ENCODE measurements around the gene CHST13. TPM values are rescaled to one million over a fixed set of nuclear protein-coding genes. Genes with fewer than 3 reads are reported as not detected.

Gene CHST13
- total RNA-seq, 1 experiment from 2014 or later: 0.91 TPM

DNA sequence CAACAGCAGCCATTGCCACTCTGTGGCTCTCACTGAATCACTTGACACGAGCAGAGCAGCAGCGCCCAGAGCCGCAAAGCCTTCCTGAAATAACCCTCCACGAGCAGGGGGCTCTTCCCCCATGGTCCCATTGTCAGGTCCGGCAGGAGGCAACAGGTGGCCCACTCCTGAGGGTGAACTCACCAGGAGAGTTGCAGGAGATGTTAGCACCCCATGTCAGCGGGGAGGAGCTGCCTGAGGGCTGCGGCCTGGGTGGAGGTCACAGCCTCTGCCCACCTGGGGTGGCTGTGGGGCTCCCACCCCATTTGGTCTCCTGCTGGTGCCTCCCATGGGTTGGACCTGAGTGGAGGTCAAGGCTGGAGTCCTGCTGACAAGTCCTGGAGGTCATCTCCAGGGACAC is 47.1 kb downstream of the CHST13 start:
- no peak for ATAC-seq
- no peak overlapping the region for H2AFZ ChIP-seq (ENCODE audit: low read depth, low read length, poor library complexity, severe bottlenecking)
- H4K20me1 ChIP-seq (ENCODE audit: insufficient read depth): no peaks in the 10 kb centered on the region
- DNase-seq (ENCODE audit: low read depth, low spot score): no peak
- no peak for TF ChIP-seq SRF (IDR thresholded peaks at IDR 0.05; ENCODE audit: low read depth)
- no peak for TF ChIP-seq JUND (IDR thresholded peaks at IDR 0.05)
- no peak for TF ChIP-seq CBX3 (IDR thresholded peaks at IDR 0.05; ENCODE audit: low read depth)
- no peak for TF ChIP-seq EZH2 (IDR thresholded peaks at IDR 0.05)
- TF ChIP-seq, protein P1, sequence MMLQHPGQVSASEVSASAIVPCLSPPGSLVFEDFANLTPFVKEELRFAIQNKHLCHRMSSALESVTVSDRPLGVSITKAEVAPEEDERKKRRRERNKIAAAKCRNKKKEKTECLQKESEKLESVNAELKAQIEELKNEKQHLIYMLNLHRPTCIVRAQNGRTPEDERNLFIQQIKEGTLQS (IDR thresholded peaks at IDR 0.05): no peak
- TF ChIP-seq POLR2AphosphoS5 (IDR thresholded peaks at IDR 0.05; ENCODE audit: low read depth, low read length): no peak
- TF ChIP-seq MAX (IDR thresholded peaks at IDR 0.05): no peak
- no peak for TF ChIP-seq SIN3A (IDR thresholded peaks at IDR 0.05; ENCODE audit: low read depth)
- no peak for TF ChIP-seq CEBPB (IDR thresholded peaks at IDR 0.05; ENCODE audit: low read depth)
- TF ChIP-seq YY1 (IDR thresholded peaks at IDR 0.05; ENCODE audit: extremely low read depth, insufficient replicate concordance, low read depth, low read length): no peak
- TF ChIP-seq EGR1 (IDR thresholded peaks at IDR 0.05; ENCODE audit: low read depth): no peak
- no peak for TF ChIP-seq ELF1 (IDR thresholded peaks at IDR 0.05; ENCODE audit: borderline replicate concordance, low read depth)
- TF ChIP-seq ZNF274 (IDR thresholded peaks at IDR 0.05; ENCODE audit: low read depth, low read length): no peak
- TF ChIP-seq RAD21 (IDR thresholded peaks at IDR 0.05; ENCODE audit: low read depth): no peak
- TF ChIP-seq CTCF (IDR thresholded peaks at IDR 0.05 in 2 of 3, conservative IDR thresholded peaks at IDR 0.05 in 1 of 3; ENCODE audit: borderline replicate concordance in 1 of 3, insufficient read depth in 1 of 3, low read depth in 2 of 3, low read length in 2 of 3): no peak
- TF ChIP-seq ZFX (IDR thresholded peaks at IDR 0.05): no peak
- TF ChIP-seq, protein P2, sequence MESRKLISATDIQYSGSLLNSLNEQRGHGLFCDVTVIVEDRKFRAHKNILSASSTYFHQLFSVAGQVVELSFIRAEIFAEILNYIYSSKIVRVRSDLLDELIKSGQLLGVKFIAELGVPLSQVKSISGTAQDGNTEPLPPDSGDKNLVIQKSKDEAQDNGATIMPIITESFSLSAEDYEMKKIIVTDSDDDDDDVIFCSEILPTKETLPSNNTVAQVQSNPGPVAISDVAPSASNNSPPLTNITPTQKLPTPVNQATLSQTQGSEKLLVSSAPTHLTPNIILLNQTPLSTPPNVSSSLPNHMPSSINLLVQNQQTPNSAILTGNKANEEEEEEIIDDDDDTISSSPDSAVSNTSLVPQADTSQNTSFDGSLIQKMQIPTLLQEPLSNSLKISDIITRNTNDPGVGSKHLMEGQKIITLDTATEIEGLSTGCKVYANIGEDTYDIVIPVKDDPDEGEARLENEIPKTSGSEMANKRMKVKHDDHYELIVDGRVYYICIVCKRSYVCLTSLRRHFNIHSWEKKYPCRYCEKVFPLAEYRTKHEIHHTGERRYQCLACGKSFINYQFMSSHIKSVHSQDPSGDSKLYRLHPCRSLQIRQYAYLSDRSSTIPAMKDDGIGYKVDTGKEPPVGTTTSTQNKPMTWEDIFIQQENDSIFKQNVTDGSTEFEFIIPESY (IDR thresholded peaks at IDR 0.05; ENCODE audit: extremely low read depth, insufficient replicate concordance, low read length): no peak
- no peak for TF ChIP-seq POLR2A (IDR thresholded peaks at IDR 0.05; ENCODE audit: borderline replicate concordance, extremely low read depth, insufficient read depth, insufficient read length)
- no peak for TF ChIP-seq SP1 (IDR thresholded peaks at IDR 0.05; ENCODE audit: low read depth)
- no peak overlapping the region for H3K9ac ChIP-seq (ENCODE audit: low read length)
- H3K4me1 ChIP-seq (ENCODE audit: control insufficient read depth in 1 of 2, insufficient read depth in 2 of 2, low read length in 2 of 2): no peaks in the 10 kb centered on the region
- no peaks in the 10 kb centered on the region for H3K79me2 ChIP-seq (ENCODE audit: insufficient read depth, low read length)
- ChIA-PET RAD21 (ENCODE audit: low non-redundant PET in 1 of 2, low total read pairs in 2 of 2, uncharacterized antibody in 2 of 2, unreplicated experiment in 2 of 2) (no interaction called here), CTCF (interaction anchor here (1.5 kb wide), 1 partner anchor 48 kb away, joined by 3 read pairs; no protein-coding TSS in a partner anchor), POLR2A (no interaction called here)
- no peaks in the 10 kb centered on the region for H3K27me3 ChIP-seq (ENCODE audit: insufficient read depth, low read length)
- no peak overlapping the region for H3K4me2 ChIP-seq (ENCODE audit: low read length)
- H3K36me3 ChIP-seq (ENCODE audit: control insufficient read depth in 1 of 2, insufficient read depth in 2 of 2, low read length in 2 of 2): no peaks in the 10 kb centered on the region
- H3K9me3 ChIP-seq (ENCODE audit: control insufficient read depth in 1 of 2, insufficient read depth in 1 of 2, low read depth in 1 of 2, low read length in 2 of 2): no peaks in the 10 kb centered on the region
- no TSS peak for BruUV-seq (replicated peaks)
- no peaks in the 10 kb centered on the region for H3K9me2 ChIP-seq (ENCODE audit: insufficient read depth)
- intact Hi-C loops (cut with micrococcal nuclease): no loop called here
- H3K27ac ChIP-seq (ENCODE audit: low read depth, low read length): no peak overlapping the region
- H3K4me3 ChIP-seq (replicated peaks in 1 of 2; ENCODE audit: low read depth in 1 of 2, low read length in 2 of 2): no peak overlapping the region

All from HCT116 (cell line).